NCI-H2171 (cell line): Measurements from ENCODE around the gene CD180.

Source experiments
- DNase-seq: peaks from one replicate; lab custom pipeline; 2025; lab: John Stamatoyannopoulos, UW

CD180 gene

DNA sequence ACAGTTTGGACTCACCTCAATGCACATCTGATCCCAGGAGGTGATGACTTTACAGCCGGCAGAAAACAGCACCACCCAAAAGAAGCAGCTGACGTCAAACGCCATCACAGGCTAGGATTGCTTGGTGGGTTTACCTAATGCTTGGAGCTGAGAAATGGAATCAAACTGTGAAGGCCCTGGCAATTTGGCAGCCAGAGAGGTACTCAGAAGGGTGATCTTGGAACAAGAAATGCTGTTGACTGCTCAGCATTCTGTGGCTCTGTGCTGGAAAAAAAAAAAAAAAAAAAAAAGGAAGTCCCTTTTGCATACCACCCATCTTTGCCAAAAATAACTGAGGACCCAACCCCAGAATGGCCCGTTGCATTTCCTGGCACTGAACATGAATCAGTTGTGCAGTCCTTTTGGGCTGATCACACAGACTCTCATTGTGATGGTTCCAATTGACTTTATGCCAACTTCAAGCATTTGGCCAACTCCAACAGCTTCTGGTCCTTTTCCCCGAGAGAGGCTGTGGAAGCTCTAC, at the start of gene CD180:
Gene CD180 (minus strand): TSS at position 263 of the 523 bp plus-strand sequence. CDS start 158 bp downstream, at position 105.
- no peak for DNase-seq

DNA sequence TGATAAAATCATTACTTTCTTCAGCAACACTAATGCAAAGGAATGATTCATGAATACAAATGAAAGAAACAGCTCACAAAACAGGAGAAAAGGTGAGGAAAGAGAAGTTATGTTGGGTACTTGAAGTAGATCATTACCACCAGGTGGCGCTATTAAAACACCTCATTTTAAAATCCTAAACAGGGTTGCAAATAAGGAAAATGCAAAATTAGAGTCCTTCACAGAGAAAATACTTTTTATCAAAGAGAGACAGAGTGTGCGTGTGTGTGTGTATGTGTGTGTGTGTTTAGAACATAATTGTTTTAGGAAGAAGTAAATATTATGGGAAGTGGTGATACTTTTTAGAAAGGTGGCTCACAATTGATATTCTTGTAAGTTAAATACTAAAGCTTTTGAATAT, 49.5 kb upstream of the CD180 start:
- DNase-seq: peak; percentile 24

DNA sequence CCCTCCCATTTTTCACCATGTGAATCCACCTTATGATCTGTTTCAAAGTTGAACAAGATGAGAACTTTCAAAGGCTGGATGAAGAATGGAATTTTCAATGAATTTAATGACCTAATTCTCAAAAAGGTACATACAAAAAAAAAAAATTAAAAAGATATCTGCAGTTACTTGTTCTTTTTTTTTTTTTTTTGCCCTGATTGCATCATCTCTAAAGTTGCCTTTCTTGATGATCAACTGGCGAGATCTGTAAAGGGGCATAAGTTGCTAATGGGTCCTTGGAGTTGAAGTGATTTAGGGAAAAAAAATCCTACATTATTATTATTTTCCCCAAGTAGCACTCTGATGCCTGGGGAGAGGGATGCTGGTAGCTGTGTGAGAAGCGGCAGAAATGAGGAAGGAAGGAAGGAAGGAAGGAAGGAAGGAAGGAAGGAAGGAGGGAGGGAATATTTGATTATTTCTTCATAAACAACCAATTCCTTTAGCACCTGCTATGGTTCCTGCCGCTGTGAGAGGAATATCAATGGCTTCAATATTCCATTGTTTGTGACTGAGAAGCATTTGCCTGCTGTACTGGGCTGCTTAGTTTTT, 48.8 kb upstream of the CD180 start:
- DNase-seq: no peak

DNA sequence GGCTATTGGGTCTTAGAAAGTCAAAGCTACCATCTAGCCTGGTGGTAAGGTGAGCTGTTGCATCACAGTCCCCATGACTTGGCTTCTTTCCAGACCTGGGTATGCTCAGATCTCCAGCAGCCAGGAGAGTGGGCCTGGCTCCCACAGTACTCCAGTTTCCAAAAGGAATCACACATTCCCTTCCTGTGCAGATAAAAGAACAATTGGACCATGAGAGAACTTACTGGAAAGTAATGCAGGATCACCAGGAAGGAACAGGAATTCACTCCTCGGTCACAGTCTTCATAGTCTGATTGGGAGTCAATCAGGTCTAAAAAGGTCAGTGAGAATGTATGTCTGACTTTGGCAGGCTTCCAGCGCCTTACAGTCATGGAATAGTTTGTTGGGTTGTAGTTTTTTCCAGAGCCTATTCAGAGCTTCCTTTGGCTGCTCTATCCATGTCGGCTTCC, 47.8 kb upstream of the CD180 start:
- DNase-seq: no peak

DNA sequence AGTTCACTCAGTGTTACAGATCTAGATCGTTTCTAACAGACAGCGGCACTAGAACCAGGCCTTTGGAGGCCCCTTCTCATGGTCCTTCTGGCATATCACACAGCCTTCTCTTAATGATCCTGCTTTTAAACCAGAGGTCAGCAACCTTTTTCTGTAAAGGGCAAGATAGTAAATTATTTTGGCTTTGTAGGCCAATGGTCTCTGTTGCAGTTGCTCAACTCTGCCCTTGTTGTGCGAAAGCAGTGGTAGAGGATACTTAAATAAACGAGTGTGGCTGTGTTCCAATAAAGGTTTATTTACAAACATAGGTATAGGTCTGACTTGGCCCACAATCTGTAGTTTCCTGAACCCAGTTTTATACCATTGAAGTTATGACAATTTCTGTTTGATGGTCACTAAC, 47.3 kb upstream of the CD180 start:
- DNase-seq: no peak

DNA sequence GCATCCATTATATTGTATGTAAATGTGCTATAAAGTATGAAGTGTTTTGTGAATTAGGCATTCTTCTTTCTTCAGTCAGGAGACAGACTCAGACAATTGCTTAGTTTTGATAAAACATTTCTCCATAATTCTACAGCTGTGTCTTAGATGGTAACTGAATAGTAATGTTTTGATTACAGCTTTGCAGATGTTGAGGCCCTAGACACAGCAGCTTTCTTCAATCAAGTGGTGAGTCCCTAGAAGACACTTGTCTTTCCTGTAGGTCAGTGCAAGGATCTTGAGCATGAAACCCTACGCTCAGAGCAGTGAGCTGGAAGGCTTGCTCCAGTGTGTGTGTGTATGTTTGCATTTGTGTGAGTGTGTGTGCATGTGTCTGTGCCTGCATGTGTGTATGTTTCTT, 46.8 kb upstream of the CD180 start:
- no peak for DNase-seq

DNA sequence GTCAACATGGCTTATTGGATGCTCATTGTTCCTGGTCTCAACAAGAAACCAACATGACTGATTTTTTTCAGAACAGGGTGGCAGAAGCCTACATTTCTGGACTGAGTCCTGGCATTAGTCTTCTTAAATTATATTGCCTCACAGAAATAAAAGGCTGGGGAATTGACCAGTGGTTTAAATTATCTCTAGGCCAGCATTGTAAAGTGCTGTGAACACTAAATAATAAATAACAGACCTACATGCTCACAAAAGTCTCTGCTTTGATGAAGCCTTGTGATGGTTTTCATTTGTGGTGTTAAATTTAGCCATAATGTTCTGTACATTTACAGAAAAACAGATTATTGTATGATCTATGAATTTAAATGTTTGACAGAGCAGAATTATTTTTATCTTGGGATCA, 44.7 kb upstream of the CD180 start:
- DNase-seq: no peak

DNA sequence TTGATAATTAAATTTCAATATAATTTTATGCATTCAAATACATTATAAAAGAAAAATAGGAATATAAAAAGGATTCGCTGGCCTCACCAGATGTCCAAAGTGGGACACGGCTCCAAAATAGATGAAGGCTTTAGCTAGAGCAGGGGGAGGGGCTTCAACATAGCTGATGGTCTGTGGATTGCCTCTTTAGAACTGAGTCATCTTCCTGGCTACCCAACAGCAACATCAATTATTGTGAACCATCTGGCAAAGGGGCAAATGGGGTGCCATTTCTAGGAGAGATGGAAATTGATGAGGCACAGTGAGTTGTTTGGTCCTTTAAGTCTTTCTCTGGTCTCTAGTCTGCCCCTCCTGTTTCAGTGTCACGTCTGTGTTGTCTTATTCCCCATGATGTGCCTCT, 44.2 kb upstream of the CD180 start:
- no peak for DNase-seq

DNA sequence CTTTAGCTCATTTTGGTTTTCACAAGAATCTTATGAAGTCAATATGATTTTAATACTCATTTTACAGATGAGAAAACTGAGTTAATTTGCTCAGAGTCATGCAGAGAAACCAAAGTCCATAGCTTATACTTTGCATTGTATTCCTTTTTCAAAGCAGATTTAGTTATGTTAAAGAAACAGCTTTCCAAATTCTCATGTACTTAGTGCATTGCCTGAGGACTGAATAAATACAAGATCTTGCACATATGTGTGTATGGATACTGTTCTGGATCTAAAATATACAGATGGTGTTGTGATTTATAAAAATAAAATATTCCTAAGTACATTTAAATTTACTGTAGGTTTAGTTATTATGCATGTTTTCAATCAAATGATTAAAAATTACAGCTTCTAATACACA, 43.5 kb upstream of the CD180 start:
- no peak for DNase-seq

DNA sequence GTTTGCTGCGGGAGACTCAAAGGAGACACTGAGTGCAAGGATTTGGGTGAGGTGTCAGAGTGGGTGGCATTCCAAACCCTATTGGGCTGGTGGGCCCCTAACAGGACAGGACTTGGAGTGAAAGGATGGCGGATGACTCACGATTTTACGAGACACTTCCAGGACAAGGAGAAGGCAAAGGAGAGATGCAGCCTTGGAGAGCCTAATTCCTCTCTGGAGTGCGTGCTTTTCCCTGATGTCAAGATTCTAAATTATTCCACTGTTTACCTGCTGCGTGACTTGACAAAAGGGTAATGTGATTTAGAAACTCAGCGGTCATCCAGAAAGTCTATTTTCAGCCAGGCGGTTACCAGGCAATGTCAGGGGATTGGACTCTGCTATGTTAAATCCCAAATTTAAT, 41.6 kb upstream of the CD180 start:
- DNase-seq: no peak

DNA sequence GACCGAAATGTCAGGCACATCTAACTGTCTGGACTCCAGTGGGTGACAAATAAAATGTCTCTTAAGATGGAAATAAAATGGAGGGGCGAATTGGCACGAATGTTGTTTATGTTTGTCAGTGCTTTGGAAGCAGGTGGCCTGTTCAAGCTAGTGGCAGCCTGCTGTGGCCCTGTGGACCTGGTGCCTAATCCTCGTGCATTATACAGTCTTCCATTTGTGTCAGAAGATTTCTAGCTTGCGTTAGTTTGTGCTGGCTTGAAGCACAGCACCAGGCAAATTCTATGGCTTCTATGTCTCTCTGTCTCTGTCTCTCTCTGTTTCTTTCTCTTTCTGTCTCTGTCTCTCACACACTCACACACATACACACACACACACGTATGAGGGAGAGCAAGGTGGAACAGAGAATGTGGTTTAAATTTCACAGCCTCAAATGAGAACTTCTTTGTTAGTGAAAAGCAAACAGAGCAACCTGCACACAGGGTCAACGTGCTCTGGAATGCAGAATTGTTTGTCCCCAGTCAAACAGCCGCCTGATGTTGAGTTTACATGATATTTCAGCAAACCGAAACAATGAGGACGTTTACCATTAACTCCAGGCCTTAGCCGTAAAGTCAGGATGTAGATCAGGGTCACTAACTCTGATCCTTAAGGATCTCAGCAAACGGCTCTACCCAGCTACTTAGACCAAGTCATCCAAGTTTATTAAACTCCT, 39.0 kb upstream of the CD180 start:
- DNase-seq: no peak

DNA sequence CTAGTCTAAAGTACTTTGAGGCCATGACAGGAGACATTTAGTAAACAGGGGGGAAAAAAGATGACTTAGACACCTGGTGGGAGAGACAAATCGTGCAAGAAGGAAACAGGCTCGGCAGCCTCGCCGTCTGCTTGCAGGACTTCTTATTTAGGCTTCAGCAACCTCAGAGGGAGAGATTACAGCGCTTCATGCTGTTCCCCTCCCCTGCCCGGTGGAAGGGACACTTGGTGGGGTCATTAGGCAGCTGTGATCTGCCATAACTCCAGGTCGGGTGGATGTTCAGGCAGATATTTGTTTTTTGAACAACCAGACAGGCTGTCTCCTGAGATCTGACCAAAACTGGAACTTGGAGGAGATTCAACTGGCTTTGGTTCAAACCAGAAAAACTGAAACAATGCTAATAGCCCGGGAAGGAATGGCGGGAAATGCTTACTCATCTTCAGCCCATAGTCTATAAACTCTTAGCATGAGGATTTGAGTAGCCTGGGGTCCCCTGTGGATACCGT, 38.1 kb upstream of the CD180 start:
- no peak for DNase-seq

DNA sequence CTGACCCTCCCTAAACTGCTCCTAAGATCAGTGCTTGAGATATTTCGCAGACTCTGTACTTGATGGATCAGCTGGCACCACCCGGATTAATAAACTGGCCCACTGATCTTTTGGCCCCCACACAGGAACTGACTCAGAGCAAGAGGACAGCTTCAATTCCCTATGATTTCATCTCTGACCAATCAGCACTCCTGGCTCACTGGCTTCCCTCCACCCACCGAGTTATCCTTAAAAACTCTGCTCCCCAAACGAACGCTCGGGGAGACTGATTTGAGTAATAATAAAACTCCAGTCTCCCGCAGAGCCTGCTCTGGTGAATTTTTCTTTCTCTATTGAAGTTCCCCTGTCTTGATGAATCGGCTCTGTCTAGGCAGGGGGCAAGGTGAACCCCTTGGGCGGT, 36.5 kb upstream of the CD180 start:
- no peak for DNase-seq

DNA sequence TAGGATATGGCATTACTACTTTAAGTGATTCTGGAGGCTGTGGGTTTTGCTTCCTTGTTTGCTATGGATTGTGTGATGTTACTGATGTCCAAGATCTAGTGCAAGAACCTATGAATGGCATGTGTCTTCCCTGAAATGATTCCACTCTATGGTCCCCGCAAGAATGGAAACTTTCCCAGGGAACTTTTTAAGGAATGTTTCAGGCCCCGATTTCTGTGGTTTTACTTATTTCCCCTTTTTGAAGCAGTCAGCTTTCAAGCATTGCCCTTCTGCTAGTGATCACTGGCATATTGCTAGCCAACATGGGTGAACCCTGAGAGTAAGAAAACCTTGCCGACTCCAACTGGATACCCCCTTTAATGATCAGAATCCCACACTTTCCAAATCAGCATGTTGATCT, 26.6 kb upstream of the CD180 start:
- no peak for DNase-seq

DNA sequence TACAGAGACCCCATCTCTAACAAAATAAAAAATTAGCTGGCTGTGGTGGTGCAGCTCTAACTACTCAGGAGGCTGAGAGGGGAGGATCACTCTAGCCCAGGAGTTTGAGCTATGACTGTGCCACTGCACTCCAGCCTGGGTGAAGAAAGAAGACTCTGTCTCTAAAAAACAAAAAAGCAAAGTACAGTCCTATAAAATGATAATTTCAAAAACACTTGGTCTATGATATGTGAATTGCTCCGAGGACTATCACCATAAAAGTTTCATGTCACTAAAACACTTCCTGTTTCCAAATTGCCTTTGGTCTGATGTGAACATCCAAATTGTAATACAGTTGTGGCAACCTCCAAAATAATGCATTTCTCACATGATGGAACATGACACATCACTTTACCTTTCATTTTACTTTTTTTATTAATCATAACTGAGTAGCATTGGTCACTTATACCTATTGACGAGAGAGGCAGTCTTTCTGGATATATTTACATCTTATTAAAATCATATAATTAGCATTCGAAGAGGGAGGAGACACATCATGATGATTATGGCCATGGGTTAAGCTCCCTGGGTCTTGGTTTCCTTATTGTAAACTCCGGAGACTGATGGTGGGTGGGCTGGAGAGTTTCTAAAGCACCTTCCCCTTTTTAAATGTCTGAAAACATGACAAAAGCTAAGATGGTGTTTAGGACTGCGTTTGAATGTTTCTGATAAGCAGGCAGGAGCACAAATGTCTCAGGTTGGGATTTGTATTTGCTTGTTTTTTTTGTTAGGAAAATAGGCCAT, 25.8 kb upstream of the CD180 start:
- DNase-seq: no peak

DNA sequence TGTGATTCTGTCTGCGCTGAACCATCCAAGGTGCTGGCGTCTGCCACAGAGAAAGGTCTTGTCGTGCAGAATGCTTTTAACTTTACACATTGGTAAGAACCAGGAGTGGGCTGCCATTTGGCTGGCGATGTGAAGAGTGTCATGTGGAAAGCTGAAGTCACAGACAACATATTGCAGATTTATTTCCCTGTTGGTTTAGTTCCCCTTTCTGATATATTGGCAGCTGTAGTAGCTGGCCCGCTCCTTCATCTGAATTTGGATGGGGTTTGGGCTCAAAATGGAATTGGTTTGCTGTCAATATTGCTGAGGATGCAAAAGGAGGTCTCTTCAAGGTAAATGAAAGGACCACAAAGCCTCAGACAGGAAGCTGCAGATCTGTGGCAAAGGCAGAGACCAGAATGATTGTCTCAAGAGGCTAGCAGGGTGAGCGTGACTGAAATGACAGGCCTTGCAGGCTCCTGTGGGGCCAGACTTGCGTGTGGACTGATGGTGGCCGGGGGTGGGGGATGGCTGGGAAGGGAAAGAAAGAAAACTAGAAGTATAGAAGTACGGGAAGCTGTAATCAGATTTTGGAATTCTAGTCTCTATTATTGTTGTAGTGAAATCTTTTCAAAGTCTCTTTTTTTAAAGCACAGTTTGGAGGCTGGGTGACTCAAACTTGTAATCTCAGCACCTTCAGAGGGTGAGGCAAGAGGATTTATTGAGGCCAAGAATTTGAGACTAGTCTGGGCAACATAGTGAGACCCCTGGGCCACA, 25.1 kb upstream of the CD180 start:
- no peak for DNase-seq

DNA sequence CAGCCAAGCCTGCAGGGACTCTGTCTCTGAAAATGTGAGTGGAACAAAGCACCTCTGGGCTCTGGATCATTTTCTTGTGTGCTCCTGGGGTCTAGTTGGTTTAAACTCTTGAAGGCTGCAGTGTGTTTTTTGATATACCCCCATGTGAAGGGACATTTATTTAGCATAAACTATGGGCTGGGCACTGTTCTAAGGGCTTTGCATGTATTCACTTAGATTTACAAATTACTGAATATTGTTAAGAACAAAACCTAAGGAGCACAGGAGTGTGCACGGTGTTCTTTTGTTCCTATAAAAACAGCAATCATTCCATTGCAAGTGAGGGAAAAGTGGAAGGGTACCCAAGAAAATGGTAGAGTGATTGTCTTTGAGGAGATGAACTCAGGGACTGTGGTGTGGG, 20.0 kb upstream of the CD180 start:
- DNase-seq: no peak

DNA sequence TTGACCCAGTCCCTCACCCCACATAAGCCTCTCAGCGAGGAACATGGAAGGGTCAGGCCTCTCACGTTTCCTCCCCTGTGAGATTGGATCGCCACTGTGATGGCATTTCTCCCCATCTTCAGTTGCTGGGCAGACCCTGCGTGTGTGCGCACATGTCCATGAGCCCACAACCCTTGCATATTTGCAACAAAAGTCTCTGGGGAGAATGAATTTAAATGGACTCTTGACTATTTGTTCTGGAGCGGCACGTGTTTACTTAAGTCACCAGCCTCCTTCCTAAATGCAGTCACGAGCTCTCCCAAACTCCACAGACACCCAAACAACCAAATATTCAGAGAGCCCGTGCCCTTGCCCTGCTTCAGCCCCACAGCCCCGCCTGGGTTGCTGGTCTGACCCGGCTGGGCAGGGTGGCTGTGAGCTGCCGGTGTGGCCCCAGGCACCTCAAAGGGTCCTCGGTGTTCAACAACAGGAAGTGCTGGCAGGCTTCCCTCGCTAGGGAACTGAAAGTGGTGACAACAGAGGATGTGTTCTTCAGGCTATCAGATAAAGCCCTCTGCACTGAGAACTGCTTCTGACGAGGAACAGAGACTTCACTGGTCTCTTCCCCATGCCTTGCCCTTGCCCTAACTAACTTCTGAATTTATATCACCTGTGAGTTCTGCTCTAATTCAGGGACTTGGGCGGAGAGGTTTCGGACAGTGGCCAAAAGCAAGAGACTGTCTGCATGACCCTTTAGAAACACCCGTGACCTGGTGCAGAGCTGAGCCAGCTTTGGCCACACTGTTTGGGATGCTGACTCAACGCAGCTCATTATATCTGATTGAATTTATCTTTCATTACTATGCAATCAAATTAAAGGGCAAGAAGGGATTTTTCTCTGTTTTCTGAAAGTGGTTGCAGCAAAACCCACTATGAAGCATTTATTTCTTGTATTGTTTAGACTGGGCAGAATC, 19.2 kb upstream of the CD180 start:
- no peak for DNase-seq

DNA sequence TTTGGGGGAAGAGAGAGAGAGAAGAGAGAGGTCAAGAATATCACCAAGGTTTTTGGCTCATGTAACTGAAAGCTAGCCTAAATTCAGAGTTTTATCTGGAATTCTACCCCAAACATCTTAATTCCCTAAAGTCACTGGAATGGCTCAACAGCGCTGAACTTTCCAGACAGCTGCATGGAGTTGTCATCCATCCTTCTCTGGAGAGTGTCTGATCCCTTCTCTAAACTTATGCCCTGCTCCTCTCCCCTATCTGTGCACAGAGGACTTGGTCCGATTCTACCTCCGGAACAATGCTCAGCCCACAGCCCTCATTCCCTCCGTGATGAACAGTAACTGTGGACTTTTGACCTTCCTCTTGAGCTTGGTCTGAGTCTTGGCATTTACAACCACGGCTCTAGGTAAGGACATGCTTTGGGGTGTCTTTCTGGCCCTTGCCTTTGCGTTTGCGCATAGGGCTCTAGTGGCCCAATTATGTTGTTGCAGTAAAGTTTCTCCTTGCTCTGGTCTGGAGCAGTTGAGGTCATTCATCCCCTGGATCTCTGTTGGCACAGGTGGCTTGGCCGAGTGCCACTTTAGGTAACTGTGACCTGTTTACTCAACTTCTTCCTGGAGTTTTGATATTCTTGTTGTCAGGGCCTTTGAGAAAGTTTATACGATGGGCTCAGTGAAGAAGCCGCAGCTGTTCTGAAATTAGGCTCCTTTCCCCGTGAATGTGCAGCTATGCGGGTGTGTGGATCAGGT, 18.3 kb upstream of the CD180 start:
- no peak for DNase-seq

DNA sequence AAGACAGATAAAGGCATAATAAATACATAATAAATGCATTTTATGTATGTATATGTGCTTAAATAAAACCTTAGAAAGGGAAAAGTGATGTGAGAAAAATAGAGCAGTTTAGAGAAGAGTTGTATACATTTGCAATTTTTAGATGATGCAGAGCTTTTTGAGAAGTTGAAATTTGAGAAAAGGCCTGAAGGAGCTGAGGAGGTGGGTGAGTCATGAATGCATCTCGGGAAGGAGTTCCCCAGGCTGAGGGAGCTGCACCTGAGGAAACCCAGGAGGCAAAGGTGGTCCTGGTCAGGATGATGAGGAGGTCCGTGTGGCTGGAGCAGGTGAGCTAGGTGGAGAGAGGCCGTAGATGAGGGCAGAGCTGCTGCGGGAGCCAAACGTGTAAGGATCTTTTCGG, 17.4 kb upstream of the CD180 start:
- no peak for DNase-seq
